ENCODE measurements around the gene RHOT2.

The RHOT2 gene

GRCh38 chr16:637081-638018 lies 30.6 kb upstream of the RHOT2 start:
- H3K9ac ChIP-seq (ENCODE audit: low read depth, low read length), result peak overlapping the region; percentile 74; the same call in 1 of the 2 replicates
- no peaks in the 10 kb centered on the region for H3K36me3 ChIP-seq (ENCODE audit: insufficient read depth, low read length)
- peaks cover 11% of the 10 kb centered on the region; the same call in 1 of the 2 replicates for H3K4me1 ChIP-seq (ENCODE audit: insufficient read depth, low read length)
- no peaks in the 10 kb centered on the region for H3K9me3 ChIP-seq (ENCODE audit: control insufficient read depth, insufficient read depth, low read length)

GRCh38 chr16:638034-638543 lies 29.8 kb upstream of the RHOT2 start:
- no peaks in the 10 kb centered on the region for H3K36me3 ChIP-seq (ENCODE audit: insufficient read depth, low read length)
- H3K9ac ChIP-seq (ENCODE audit: low read depth, low read length), result no peak overlapping the region
- no peaks in the 10 kb centered on the region for H3K9me3 ChIP-seq (ENCODE audit: control insufficient read depth, insufficient read depth, low read length)
- peaks cover 11% of the 10 kb centered on the region; the same call in 1 of the 2 replicates for H3K4me1 ChIP-seq (ENCODE audit: insufficient read depth, low read length)

- Histone ChIP-seq H3K9ac (ENCODE audit: low read depth, low read length) (no peak overlapping the region), H3K4me1 (ENCODE audit: insufficient read depth, low read length) (peaks cover 11% of the 10 kb centered on the region; the same call in 1 of the 2 replicates), H3K36me3 (ENCODE audit: insufficient read depth, low read length) (no peaks in the 10 kb centered on the region), H3K9me3 (ENCODE audit: control insufficient read depth, insufficient read depth, low read length) (no peaks in the 10 kb centered on the region)
Observed at GRCh38 chr16:638836-639235, 29.1 kb upstream of the RHOT2 start.

GRCh38 chr16:640614-641013 lies 27.3 kb upstream of the RHOT2 start:
- no peaks in the 10 kb centered on the region for H3K9me3 ChIP-seq (ENCODE audit: control insufficient read depth, insufficient read depth, low read length)
- no peak overlapping the region for H3K9ac ChIP-seq (ENCODE audit: low read depth, low read length)
- H3K36me3 ChIP-seq (ENCODE audit: insufficient read depth, low read length), result no peaks in the 10 kb centered on the region
- peaks cover 11% of the 10 kb centered on the region; the same call in 1 of the 2 replicates for H3K4me1 ChIP-seq (ENCODE audit: insufficient read depth, low read length)

GRCh38 chr16:641326-642188 lies 26.4 kb upstream of the RHOT2 start, which contains the start of gene MCRIP2:
TSS of gene MCRIP2 (plus strand) at chr16:641828. CDS start at chr16:641992, 164 bp downstream.
- Histone ChIP-seq H3K9me3 (ENCODE audit: control insufficient read depth, insufficient read depth, low read length) (no peaks in the 10 kb centered on the region), H3K4me1 (ENCODE audit: insufficient read depth, low read length) (peaks cover 11% of the 10 kb centered on the region; the same call in 1 of the 2 replicates), H3K36me3 (ENCODE audit: insufficient read depth, low read length) (no peaks in the 10 kb centered on the region), H3K9ac (ENCODE audit: low read depth, low read length) (peak within 1 kb of the TSS; percentile 70)

- Histone ChIP-seq H3K9me3 (ENCODE audit: control insufficient read depth, insufficient read depth, low read length) (no peaks in the 10 kb centered on the region), H3K4me1 (ENCODE audit: insufficient read depth, low read length) (peaks cover 11% of the 10 kb centered on the region; the same call in 1 of the 2 replicates), H3K36me3 (ENCODE audit: insufficient read depth, low read length) (no peaks in the 10 kb centered on the region), H3K9ac (ENCODE audit: low read depth, low read length) (peak overlapping the region; percentile 70)
Observed at GRCh38 chr16:642189-643049, 25.5 kb upstream of the RHOT2 start.

GRCh38 chr16:643050-643368 lies 24.9 kb upstream of the RHOT2 start:
- Histone ChIP-seq H3K36me3 (ENCODE audit: insufficient read depth, low read length) (no peaks in the 10 kb centered on the region), H3K4me1 (ENCODE audit: insufficient read depth, low read length) (peaks cover 9% of the 10 kb centered on the region; the same call in 1 of the 2 replicates), H3K9ac (ENCODE audit: low read depth, low read length) (peak overlapping the region; percentile 70; the same call in 1 of the 2 replicates), H3K9me3 (ENCODE audit: control insufficient read depth, insufficient read depth, low read length) (no peaks in the 10 kb centered on the region)

GRCh38 chr16:644556-644955 lies 23.4 kb upstream of the RHOT2 start:
- Histone ChIP-seq H3K36me3 (ENCODE audit: insufficient read depth, low read length) (no peaks in the 10 kb centered on the region), H3K4me1 (ENCODE audit: insufficient read depth, low read length) (no peaks in the 10 kb centered on the region), H3K9me3 (ENCODE audit: control insufficient read depth, insufficient read depth, low read length) (no peaks in the 10 kb centered on the region), H3K9ac (ENCODE audit: low read depth, low read length) (no peak overlapping the region)

- H3K9ac ChIP-seq (ENCODE audit: low read depth, low read length), result no peak overlapping the region
- no peaks in the 10 kb centered on the region for H3K4me1 ChIP-seq (ENCODE audit: insufficient read depth, low read length)
- no peaks in the 10 kb centered on the region for H3K36me3 ChIP-seq (ENCODE audit: insufficient read depth, low read length)
- H3K9me3 ChIP-seq (ENCODE audit: control insufficient read depth, insufficient read depth, low read length), result no peaks in the 10 kb centered on the region
Observed at GRCh38 chr16:645852-646678, 21.9 kb upstream of the RHOT2 start.

- Histone ChIP-seq H3K9ac (ENCODE audit: low read depth, low read length) (no peak overlapping the region), H3K36me3 (ENCODE audit: insufficient read depth, low read length) (no peaks in the 10 kb centered on the region), H3K9me3 (ENCODE audit: control insufficient read depth, insufficient read depth, low read length) (no peaks in the 10 kb centered on the region), H3K4me1 (ENCODE audit: insufficient read depth, low read length) (no peaks in the 10 kb centered on the region)
Observed at GRCh38 chr16:646679-647172, 21.2 kb upstream of the RHOT2 start.

- no peak overlapping the region for H3K9ac ChIP-seq (ENCODE audit: low read depth, low read length)
- no peaks in the 10 kb centered on the region for H3K4me1 ChIP-seq (ENCODE audit: insufficient read depth, low read length)
- no peaks in the 10 kb centered on the region for H3K9me3 ChIP-seq (ENCODE audit: control insufficient read depth, insufficient read depth, low read length)
- no peaks in the 10 kb centered on the region for H3K36me3 ChIP-seq (ENCODE audit: insufficient read depth, low read length)
Observed at GRCh38 chr16:647173-647902, 20.6 kb upstream of the RHOT2 start.

- Histone ChIP-seq H3K36me3 (ENCODE audit: insufficient read depth, low read length) (no peaks in the 10 kb centered on the region), H3K9me3 (ENCODE audit: control insufficient read depth, insufficient read depth, low read length) (no peaks in the 10 kb centered on the region), H3K4me1 (ENCODE audit: insufficient read depth, low read length) (no peaks in the 10 kb centered on the region), H3K9ac (ENCODE audit: low read depth, low read length) (no peak overlapping the region)
Observed at GRCh38 chr16:648071-648780, 19.7 kb upstream of the RHOT2 start.

Data from ES-I3 (cell line).